ENCODE data around the gene TMEM52. TPM values are rescaled to one million over a fixed set of nuclear protein-coding genes. Genes with fewer than 3 reads are reported as not detected.

The TMEM52 gene
- total and polyA plus RNA-seq, 2 donors (not counting 3 experiments of a cell fraction or from before 2014, with no cell fraction given), result 1.6 to 1.7 TPM

DNA sequence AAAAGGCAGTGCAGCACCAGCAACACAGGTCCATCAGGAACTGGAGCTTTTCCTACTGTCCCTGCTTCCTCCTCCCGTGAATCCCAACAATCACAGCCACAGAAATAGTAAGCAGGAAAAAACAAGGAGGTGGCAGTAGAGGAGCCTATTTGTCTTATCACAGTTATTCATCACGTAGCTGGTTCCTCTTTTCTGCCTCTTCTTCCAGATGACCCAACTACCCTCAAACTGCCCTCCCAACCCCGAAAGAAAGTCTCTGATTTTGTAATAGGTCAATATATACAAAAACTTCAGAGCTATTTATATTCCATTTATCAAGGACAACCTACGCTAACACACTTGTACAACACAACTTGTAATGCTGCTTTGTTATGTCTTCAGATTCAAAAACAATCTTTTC is 49.6 kb downstream of the TMEM52 start:
- no peak for FAIRE-seq
- TF ChIP-seq, protein P1, sequence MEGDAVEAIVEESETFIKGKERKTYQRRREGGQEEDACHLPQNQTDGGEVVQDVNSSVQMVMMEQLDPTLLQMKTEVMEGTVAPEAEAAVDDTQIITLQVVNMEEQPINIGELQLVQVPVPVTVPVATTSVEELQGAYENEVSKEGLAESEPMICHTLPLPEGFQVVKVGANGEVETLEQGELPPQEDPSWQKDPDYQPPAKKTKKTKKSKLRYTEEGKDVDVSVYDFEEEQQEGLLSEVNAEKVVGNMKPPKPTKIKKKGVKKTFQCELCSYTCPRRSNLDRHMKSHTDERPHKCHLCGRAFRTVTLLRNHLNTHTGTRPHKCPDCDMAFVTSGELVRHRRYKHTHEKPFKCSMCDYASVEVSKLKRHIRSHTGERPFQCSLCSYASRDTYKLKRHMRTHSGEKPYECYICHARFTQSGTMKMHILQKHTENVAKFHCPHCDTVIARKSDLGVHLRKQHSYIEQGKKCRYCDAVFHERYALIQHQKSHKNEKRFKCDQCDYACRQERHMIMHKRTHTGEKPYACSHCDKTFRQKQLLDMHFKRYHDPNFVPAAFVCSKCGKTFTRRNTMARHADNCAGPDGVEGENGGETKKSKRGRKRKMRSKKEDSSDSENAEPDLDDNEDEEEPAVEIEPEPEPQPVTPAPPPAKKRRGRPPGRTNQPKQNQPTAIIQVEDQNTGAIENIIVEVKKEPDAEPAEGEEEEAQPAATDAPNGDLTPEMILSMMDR (IDR thresholded peaks at IDR 0.05; ENCODE audit: extremely low read depth in 1 of 2, insufficient read depth in 1 of 2, low read depth in 1 of 2, low read length in 2 of 2), result no peak
- TF ChIP-seq FOS (IDR thresholded peaks at IDR 0.05; ENCODE audit: borderline replicate concordance, insufficient read depth, low read length) (no peak), MYC (IDR thresholded peaks at IDR 0.05; ENCODE audit: low read depth, low read length) (no peak), EZH2 (IDR thresholded peaks at IDR 0.05; ENCODE audit: borderline replicate concordance, low read depth, low read length, severe bottlenecking) (no peak), JUN (IDR thresholded peaks at IDR 0.05; ENCODE audit: borderline replicate concordance, insufficient read depth, insufficient read length, low read depth) (no peak)
- no peak for DNase-seq (ENCODE audit: low read depth, low spot score)
- Histone ChIP-seq H3K27me3 (ENCODE audit: control insufficient read depth in 2 of 2, insufficient read depth in 2 of 2, low read length in 2 of 2) (no peaks in the 10 kb centered on the region), H3K4me2 (ENCODE audit: insufficient read depth, low read length) (no peak overlapping the region), H4K20me1 (replicated peaks; ENCODE audit: control insufficient read depth, extremely low read depth, insufficient read depth, low read length) (peaks cover 13% of the 10 kb centered on the region), H3K36me3 (ENCODE audit: control insufficient read depth in 2 of 2, extremely low read depth in 1 of 2, insufficient read depth in 2 of 2, low read length in 2 of 2) (peaks cover 0 to 6% of the 10 kb centered on the region in 2 experiments), H2AFZ (ENCODE audit: low read depth, low read length) (no peak overlapping the region), H3K79me2 (ENCODE audit: control insufficient read depth, insufficient read depth, low read length) (peaks cover 99% of the 10 kb centered on the region), H3K4me3 (replicated peaks in 1 of 3; ENCODE audit: insufficient read depth in 1 of 3, low read depth in 1 of 3, low read length in 3 of 3) (no peak overlapping the region), H3K9me1 (replicated peaks; ENCODE audit: control insufficient read depth, extremely low read depth, insufficient read depth, low read length) (no peaks in the 10 kb centered on the region), H3K27ac (ENCODE audit: insufficient read depth, low read depth, low read length) (no peak overlapping the region), H3K4me1 (ENCODE audit: control insufficient read depth, extremely low read depth, insufficient read depth, low read length) (peaks cover 3% of the 10 kb centered on the region), H3K9ac (replicated peaks; ENCODE audit: extremely low read depth, insufficient read depth, low read length) (no peak overlapping the region), H3K9me3 (replicated peaks; ENCODE audit: control insufficient read depth, insufficient read depth, low read length) (no peaks in the 10 kb centered on the region)
- POLR2A ChIA-PET, result no interaction called here
- dilution Hi-C loops (cut with MboI; ENCODE audit: extremely low pct_ligation_motif_present, low sequenced_read_pairs) (no loop called here), intact Hi-C loops (cut with micrococcal nuclease) (no loop called here)
- CTCF ChIA-PET, result interaction anchor here (1.5 kb wide), 1 partner anchor 11 kb away, joined by 8 read pairs; no protein-coding TSS in a partner anchor
- no TSS peak for BruUV-seq (replicated peaks)

Other genes starting within 250 kb of the TMEM52 start
- 46.9 and 51.2 TPM in 2 replicates for gene SLC35E2B, start 226.5 kb downstream of the TMEM52 start, total RNA-seq
- gene SLC35E2B, start 226.5 kb downstream of the TMEM52 start, polyA plus RNA-seq, result 26.4 and 28.0 TPM in 2 replicates
- 50.4 and 53.6 TPM in 2 replicates for gene CDK11A, start 194.9 kb downstream of the TMEM52 start, total RNA-seq
- 30.7 and 33.5 TPM in 2 replicates for gene CDK11A, start 194.9 kb downstream of the TMEM52 start, polyA plus RNA-seq
- 76.1 and 88.8 TPM in 2 replicates for gene NADK, start 140.8 kb downstream of the TMEM52 start, total RNA-seq
- 68.5 and 73.6 TPM in 2 replicates for gene NADK, start 140.8 kb downstream of the TMEM52 start, polyA plus RNA-seq
- gene GNB1, start 28.2 kb downstream of the TMEM52 start, total RNA-seq, result 519 and 529 TPM in 2 replicates
- gene GNB1, start 28.2 kb downstream of the TMEM52 start, polyA plus RNA-seq, result 460 and 501 TPM in 2 replicates
- gene CALML6, start 4.0 kb downstream of the TMEM52 start, total RNA-seq, result 0.44 and 0.85 TPM in 2 replicates
- 0.19 and 0.36 TPM in 2 replicates for gene CALML6, start 4.0 kb downstream of the TMEM52 start, polyA plus RNA-seq
- not detected in 2 replicates for gene CFAP74, start 84.5 kb upstream of the TMEM52 start, total RNA-seq
- gene CFAP74, start 84.5 kb upstream of the TMEM52 start, polyA plus RNA-seq, result not detected in 2 replicates
- gene GABRD, start 100.1 kb upstream of the TMEM52 start, total RNA-seq, result not detected in 2 replicates
- not detected in 2 replicates for gene GABRD, start 100.1 kb upstream of the TMEM52 start, polyA plus RNA-seq
- 0.44 and 1.7 TPM in 2 replicates for gene PRKCZ, start 131.1 kb upstream of the TMEM52 start, total RNA-seq
- gene PRKCZ, start 131.1 kb upstream of the TMEM52 start, polyA plus RNA-seq, result 0.11 and 0.22 TPM in 2 replicates